Natural killer cell (primary cell): ENCODE data around the gene WWC2. TPM values are rescaled to one million over a fixed set of nuclear protein-coding genes. Genes with fewer than 3 reads are reported as not detected.

Experiments
- ATAC-seq, 3 donors: fragments of 150-1000 bp in 2 of 3; fragments of 200-7000 bp in 1 of 3; cut with Tn5 transposase; 1 replicate in 1 of 3; 2 replicates in 2 of 3; pipeline ENCODE4 v1.10.0; 2021; ENCODE audit warnings: mild to moderate bottlenecking in 2 of 3, moderate library complexity in 2 of 3
- DNase-seq, 2 donors: peaks; one replicate each; pipeline versions ENCODE4 v3.0.0 to v3.0.0-alpha.2; 2013 to 2021; ENCODE audit warnings: mixed read lengths in 1 of 2
- H3K27ac ChIP-seq: one replicate; pipeline ENCODE4 v1.5.1; 2013; ENCODE audit warnings: mild to moderate bottlenecking, low read length
- H3K27me3 ChIP-seq: one replicate; pipeline ENCODE4 v1.6.1; 2013; ENCODE audit warnings: low read length; ENCODE audit not compliant: control insufficient read depth, insufficient read depth
- H3K36me3 ChIP-seq: one replicate; pipeline ENCODE4 v1.6.1; 2013; ENCODE audit warnings: low read length; ENCODE audit not compliant: control insufficient read depth, insufficient read depth
- H3K4me1 ChIP-seq: one replicate; pipeline ENCODE4 v1.6.1; 2013; ENCODE audit warnings: low read length; ENCODE audit not compliant: control insufficient read depth, insufficient read depth
- H3K4me3 ChIP-seq: one replicate; pipeline ENCODE4 v1.5.1; 2013; ENCODE audit warnings: low read length
- H3K9me3 ChIP-seq: one replicate; pipeline ENCODE4 v1.6.1; 2013; ENCODE audit warnings: low read length; ENCODE audit not compliant: control insufficient read depth, insufficient read depth
- H3K27ac Mint-ChIP-seq, 2 donors: one replicate each; pipeline ENCODE4 v1.8.0; 2022; ENCODE audit warnings: mild to moderate bottlenecking in 2 of 2, mixed read lengths in 2 of 2, moderate library complexity in 1 of 2
- H3K27me3 Mint-ChIP-seq, 2 donors: one replicate each; pipeline ENCODE4 v1.8.0; 2022; ENCODE audit warnings: low read depth in 2 of 2, mixed read lengths in 2 of 2
- H3K36me3 Mint-ChIP-seq: one replicate; pipeline ENCODE4 v1.8.0; 2022; ENCODE audit warnings: mixed read lengths
- H3K4me1 Mint-ChIP-seq, 2 donors: one replicate each; pipeline ENCODE4 v1.8.0; 2022; ENCODE audit warnings: mixed read lengths in 2 of 2
- H3K4me3 Mint-ChIP-seq: one replicate; pipeline ENCODE4 v1.8.0; 2022; ENCODE audit warnings: mild to moderate bottlenecking, moderate library complexity, mixed read lengths
- H3K9me3 Mint-ChIP-seq, 2 donors: one replicate each; pipeline ENCODE4 v1.8.0; 2022; ENCODE audit warnings: mixed read lengths in 2 of 2
- WGBS: methylation state at CpG from one replicate; pipeline ENCODE4 v1.1.7; 2013; ENCODE audit warnings: missing lambda C conversion rate; ENCODE audit not compliant: insufficient coverage; 5-methylcytosine and 5-hydroxymethylcytosine counted together
- intact Hi-C: fragments of 100-400 bp; cut with micrococcal nuclease; formaldehyde crosslinking; loops from one replicate; pipeline ENCODE4 v1.14.2; 2022
- total RNA-seq, 4 donors: library from RNA; stranded (reverse); fragments of 120-200 nt in 1 of 4; gene quantifications; one replicate each; pipeline versions ENCODE4 v1.2.3 to v1.2.4, GENCODE V29; 2013 to 2022
- TF ChIP-seq, protein P1 (sequence below): fragments of 200-600 bp; IDR thresholded peaks from one replicate; pipeline ENCODE4 v1.8.0; 2022; ENCODE audit warnings: antibody characterized with exemption

Gene WWC2
- total RNA-seq, 3 donors from 2014 or later (not counting 1 experiment from before 2014, with no cell fraction given) = 8.2 to 22.7 (median 9.2) TPM

DNA sequence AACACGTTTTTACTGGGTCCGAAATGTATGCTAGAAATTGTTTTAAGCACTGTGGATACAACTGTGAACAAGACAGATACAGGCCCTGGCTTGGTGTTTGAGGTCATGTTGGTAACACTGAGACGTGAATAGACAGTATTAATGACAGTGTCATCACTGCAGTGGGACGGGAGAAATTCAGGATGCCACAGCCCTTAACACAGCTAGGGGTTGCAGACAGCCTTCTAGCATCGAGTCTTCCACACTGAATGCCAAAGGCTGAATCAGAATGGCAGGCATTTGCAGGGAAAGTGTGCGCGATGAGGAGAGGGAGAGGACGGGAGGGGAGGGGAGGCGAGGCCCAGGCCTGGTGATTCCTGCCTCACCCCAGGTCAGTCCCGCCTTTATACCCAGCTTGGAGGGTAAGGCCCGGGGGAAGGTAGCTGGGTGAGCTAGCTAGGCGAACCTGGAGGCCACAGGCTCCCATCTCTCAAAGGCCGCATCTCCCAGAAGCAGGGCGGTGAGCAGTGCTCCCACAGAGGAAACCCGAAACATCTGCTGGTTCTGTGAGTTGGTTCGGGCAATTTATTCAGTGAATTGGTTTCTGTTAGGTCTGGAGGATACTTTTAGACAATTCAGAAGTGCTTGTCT is 267.3 kb downstream of the WWC2 start:
- H3K9me3 Mint-ChIP-seq = no peaks in the 10 kb centered on the region
- H3K36me3 Mint-ChIP-seq = no peaks in the 10 kb centered on the region
- TF ChIP-seq, protein P1, sequence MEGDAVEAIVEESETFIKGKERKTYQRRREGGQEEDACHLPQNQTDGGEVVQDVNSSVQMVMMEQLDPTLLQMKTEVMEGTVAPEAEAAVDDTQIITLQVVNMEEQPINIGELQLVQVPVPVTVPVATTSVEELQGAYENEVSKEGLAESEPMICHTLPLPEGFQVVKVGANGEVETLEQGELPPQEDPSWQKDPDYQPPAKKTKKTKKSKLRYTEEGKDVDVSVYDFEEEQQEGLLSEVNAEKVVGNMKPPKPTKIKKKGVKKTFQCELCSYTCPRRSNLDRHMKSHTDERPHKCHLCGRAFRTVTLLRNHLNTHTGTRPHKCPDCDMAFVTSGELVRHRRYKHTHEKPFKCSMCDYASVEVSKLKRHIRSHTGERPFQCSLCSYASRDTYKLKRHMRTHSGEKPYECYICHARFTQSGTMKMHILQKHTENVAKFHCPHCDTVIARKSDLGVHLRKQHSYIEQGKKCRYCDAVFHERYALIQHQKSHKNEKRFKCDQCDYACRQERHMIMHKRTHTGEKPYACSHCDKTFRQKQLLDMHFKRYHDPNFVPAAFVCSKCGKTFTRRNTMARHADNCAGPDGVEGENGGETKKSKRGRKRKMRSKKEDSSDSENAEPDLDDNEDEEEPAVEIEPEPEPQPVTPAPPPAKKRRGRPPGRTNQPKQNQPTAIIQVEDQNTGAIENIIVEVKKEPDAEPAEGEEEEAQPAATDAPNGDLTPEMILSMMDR = no peak
- Histone ChIP-seq H3K27me3 (no peaks in the 10 kb centered on the region), H3K27ac (no peak overlapping the region), H3K36me3 (no peaks in the 10 kb centered on the region), H3K4me3 (no peak overlapping the region), H3K9me3 (no peaks in the 10 kb centered on the region), H3K4me1 (no peaks in the 10 kb centered on the region)
- H3K4me3 Mint-ChIP-seq = no peak overlapping the region
- intact Hi-C loops = no loop called here
- ATAC-seq = no peak
- WGBS = 83% methylated on average over 16 of the region's 16 CpGs
- no peak overlapping the region for H3K27ac Mint-ChIP-seq
- DNase-seq = no peak
- H3K4me1 Mint-ChIP-seq = no peaks in the 10 kb centered on the region
- H3K27me3 Mint-ChIP-seq = peaks cover 0 to 9% of the 10 kb centered on the region in 2 donors

GRCh38 chr4:183369073-183369472 is 270.0 kb downstream of the WWC2 start:
- TF ChIP-seq, protein P1 = no peak
- H3K27ac ChIP-seq = no peak overlapping the region
- Mint-ChIP-seq H3K36me3 (no peaks in the 10 kb centered on the region), H3K27me3 (peaks cover 8 to 9% of the 10 kb centered on the region in 2 donors), H3K4me3 (no peak overlapping the region), H3K27ac (no peak overlapping the region), H3K9me3 (no peaks in the 10 kb centered on the region), H3K4me1 (no peaks in the 10 kb centered on the region)
- no peaks in the 10 kb centered on the region for H3K9me3 ChIP-seq
- intact Hi-C loops = no loop called here
- no peaks in the 10 kb centered on the region for H3K4me1 ChIP-seq
- no peak for ATAC-seq
- no peak overlapping the region for H3K4me3 ChIP-seq
- no peaks in the 10 kb centered on the region for H3K27me3 ChIP-seq
- H3K36me3 ChIP-seq = no peaks in the 10 kb centered on the region
- DNase-seq = no peak
- WGBS = 84% methylated on average over 8 of the region's 8 CpGs

Other genes with a start within 250 kb of the WWC2 start
- 10 to 100 TPM; 57.2 to 68.2 (median 68.1) TPM for gene DCTD, start 181.9 kb upstream of the WWC2 start, total RNA-seq
- under 1 TPM in 2 of 3 donors, not detected in 1; 0.25 to 0.60 TPM for gene CLDN22, start 221.0 kb downstream of the WWC2 start, total RNA-seq
- 1 to 10 TPM in 1 of 3 donors, not detected in 2; 1.3 TPM for gene CLDN24, start 223.2 kb downstream of the WWC2 start, total RNA-seq